GM12892 (cell line): ENCODE results near the gene DDX24.

Experiments used
- POLR2A ChIP-seq: IDR thresholded peaks from 2 replicates; pipeline ENCODE4 v1.6.1; 2011; ENCODE audit warnings: low read depth, low read length, control low read depth
- POLR2AphosphoS5 ChIP-seq: IDR thresholded peaks from 2 replicates; pipeline ENCODE4 v1.6.1; 2011; ENCODE audit warnings: low read depth, low read length, control low read depth
- TAF1 ChIP-seq: IDR thresholded peaks from 2 replicates; pipeline ENCODE4 v1.6.1; 2011; ENCODE audit warnings: low read depth, mild to moderate bottlenecking, control low read depth, low read length, borderline replicate concordance

GRCh38 chr14:94050231-94050880 is 30.6 kb downstream of the DDX24 start:
- TF ChIP-seq POLR2AphosphoS5 (no peak), POLR2A (no peak; the same call in 1 of the 2 replicates), TAF1 (no peak)
